ENCODE data around the gene IL1R2.

DNA sequence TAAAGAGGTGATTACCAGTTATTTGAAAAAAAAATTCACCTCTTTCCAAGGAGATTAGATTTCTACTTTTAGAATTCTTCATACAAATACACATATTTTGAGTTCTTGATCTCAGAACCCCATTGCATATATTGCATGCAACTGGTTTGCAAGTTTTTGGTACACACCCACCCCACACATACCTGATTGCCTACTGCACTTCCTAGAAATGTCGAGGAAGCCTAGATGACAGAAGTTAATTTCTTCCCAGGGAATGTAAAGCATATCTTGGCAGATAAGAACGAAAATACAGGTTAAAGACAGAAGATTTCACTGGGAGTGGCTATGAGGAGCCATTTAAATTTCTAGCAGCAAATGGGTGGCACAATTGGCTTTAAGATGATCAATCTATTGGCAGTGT is 83.7 kb downstream of the IL1R2 start:
- TF ChIP-seq FOXP1 (CRISPR knock-in tag; IDR thresholded peaks at IDR 0.05; ENCODE audit: borderline replicate concordance) (no peak), ZNF121 (CRISPR knock-in tag; IDR thresholded peaks at IDR 0.05) (no peak), ELF4 (CRISPR knock-in tag; IDR thresholded peaks at IDR 0.05; ENCODE audit: low read depth) (no peak), ZNF512 (CRISPR knock-in tag; IDR thresholded peaks at IDR 0.05; ENCODE audit: borderline replicate concordance) (no peak), JUN (CRISPR knock-in tag; IDR thresholded peaks at IDR 0.05) (no peak), ZNF263 (CRISPR knock-in tag; IDR thresholded peaks at IDR 0.05; ENCODE audit: low read depth) (no peak), CREB1 (CRISPR knock-in tag; IDR thresholded peaks at IDR 0.05) (no peak), SMAD4 (CRISPR knock-in tag; IDR thresholded peaks at IDR 0.05) (no peak)
- TF ChIP-seq, protein P1, sequence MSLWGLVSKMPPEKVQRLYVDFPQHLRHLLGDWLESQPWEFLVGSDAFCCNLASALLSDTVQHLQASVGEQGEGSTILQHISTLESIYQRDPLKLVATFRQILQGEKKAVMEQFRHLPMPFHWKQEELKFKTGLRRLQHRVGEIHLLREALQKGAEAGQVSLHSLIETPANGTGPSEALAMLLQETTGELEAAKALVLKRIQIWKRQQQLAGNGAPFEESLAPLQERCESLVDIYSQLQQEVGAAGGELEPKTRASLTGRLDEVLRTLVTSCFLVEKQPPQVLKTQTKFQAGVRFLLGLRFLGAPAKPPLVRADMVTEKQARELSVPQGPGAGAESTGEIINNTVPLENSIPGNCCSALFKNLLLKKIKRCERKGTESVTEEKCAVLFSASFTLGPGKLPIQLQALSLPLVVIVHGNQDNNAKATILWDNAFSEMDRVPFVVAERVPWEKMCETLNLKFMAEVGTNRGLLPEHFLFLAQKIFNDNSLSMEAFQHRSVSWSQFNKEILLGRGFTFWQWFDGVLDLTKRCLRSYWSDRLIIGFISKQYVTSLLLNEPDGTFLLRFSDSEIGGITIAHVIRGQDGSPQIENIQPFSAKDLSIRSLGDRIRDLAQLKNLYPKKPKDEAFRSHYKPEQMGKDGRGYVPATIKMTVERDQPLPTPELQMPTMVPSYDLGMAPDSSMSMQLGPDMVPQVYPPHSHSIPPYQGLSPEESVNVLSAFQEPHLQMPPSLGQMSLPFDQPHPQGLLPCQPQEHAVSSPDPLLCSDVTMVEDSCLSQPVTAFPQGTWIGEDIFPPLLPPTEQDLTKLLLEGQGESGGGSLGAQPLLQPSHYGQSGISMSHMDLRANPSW (CRISPR knock-in tag; conservative IDR thresholded peaks at IDR 0.05; ENCODE audit: low read depth), result no peak
- TF ChIP-seq, protein P2, sequence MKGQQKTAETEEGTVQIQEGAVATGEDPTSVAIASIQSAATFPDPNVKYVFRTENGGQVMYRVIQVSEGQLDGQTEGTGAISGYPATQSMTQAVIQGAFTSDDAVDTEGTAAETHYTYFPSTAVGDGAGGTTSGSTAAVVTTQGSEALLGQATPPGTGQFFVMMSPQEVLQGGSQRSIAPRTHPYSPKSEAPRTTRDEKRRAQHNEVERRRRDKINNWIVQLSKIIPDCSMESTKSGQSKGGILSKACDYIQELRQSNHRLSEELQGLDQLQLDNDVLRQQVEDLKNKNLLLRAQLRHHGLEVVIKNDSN (CRISPR knock-in tag; IDR thresholded peaks at IDR 0.05), result no peak
- TF ChIP-seq, protein P3, sequence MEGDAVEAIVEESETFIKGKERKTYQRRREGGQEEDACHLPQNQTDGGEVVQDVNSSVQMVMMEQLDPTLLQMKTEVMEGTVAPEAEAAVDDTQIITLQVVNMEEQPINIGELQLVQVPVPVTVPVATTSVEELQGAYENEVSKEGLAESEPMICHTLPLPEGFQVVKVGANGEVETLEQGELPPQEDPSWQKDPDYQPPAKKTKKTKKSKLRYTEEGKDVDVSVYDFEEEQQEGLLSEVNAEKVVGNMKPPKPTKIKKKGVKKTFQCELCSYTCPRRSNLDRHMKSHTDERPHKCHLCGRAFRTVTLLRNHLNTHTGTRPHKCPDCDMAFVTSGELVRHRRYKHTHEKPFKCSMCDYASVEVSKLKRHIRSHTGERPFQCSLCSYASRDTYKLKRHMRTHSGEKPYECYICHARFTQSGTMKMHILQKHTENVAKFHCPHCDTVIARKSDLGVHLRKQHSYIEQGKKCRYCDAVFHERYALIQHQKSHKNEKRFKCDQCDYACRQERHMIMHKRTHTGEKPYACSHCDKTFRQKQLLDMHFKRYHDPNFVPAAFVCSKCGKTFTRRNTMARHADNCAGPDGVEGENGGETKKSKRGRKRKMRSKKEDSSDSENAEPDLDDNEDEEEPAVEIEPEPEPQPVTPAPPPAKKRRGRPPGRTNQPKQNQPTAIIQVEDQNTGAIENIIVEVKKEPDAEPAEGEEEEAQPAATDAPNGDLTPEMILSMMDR (IDR thresholded peaks at IDR 0.05), result no peak
